ENCODE results near the gene RFX2.
"Not testable (repeated sequence)": the region's sequence is repeated elsewhere in the genome, so short reads cannot be mapped to it uniquely, and the experiment has no call there.

The RFX2 gene

DNA sequence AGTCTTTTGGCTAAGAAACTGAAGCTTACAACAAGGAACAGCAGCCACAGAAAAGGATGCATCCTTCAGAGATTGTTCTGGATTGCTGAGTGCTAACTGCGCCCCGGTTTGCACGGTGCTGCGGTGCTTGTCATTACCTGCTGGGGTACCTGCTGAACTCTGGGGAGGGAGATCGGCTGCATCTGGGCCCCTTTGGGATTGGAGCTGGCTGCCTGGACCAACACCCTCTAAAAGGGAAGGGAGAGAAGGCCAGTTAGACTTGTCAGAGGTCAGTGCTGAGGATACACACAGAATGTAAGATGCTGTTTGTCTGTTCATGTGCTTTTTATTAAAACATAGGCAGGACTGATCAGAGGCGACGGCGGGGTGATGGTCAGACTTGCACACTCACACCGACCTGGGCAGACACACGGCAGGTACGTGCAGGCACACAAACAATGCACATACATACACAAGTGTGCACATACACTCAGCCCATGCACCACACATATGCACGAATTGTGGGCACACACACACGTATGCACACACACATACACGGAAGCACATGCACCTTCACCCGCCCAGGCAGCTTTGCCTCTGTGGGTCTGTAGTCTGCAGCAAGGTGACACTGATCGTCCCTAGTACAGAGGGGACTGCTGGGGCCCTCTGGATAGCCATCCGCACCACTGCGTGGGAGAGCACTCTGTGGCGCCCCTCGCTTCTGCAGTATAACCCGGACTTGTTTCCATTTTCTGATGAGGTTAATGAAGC is 66.1 kb downstream of the RFX2 start:
- no peak overlapping the region for H3K27ac Mint-ChIP-seq
- ATAC-seq: no peak
- no peak for DNase-seq
- no peaks in the 10 kb centered on the region for H3K9me3 Mint-ChIP-seq
- H3K4me3 Mint-ChIP-seq: no peak overlapping the region
- no peaks in the 10 kb centered on the region for H3K27me3 Mint-ChIP-seq
- peaks cover 13% of the 10 kb centered on the region for H3K4me1 Mint-ChIP-seq

DNA sequence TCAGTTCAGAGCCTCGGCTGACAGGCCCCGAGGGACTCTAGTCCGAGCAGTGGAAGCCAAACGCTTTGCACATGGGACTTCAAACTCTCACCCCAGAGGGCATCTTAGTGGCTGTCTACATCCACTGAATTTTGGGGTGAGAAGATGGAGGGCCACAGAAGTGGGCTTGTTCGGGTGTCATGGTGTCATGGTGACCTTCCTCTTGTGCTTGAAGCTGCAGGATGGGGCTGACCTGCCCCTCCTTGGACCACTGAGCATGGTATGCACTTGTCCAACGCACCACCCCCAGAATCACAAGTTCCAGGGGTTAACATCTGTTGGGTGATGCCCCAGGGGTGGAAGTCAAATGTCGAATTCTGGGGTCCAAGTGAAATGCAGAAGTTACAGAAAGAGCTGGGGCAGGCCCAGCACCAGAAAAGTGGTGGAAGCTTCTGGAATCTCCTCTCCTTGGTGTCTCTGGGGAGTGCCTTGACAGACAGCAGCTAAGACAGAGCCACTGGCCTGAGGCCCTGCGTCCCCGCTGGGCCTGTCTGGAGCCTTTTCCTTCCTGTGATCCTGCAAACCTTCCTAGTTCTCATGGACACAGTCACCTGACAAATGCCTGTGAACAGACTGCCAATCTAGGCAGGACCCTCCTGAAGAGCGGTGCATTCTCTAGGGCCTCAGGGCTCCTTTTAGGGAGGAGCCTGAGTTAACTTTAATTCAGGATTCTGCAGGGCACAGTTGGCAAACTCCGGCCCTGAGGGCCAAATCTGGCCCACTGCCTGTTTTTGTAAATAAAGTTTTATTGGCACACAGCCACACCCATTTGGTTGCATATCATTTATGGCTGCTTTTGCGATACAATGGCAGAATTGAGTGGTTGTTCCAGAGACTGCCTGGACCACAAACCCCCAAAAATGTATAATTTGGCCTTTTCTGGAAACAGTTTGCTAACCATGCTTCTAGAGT is 67.2 kb downstream of the RFX2 start:
- ATAC-seq: no peak
- Mint-ChIP-seq H3K27me3 (no peaks in the 10 kb centered on the region), H3K4me3 (no peak overlapping the region), H3K27ac (peak overlapping the region; percentile 14 to 63), H3K4me1 (peaks cover 19% of the 10 kb centered on the region), H3K9me3 (no peaks in the 10 kb centered on the region)
- DNase-seq: no peak

DNA sequence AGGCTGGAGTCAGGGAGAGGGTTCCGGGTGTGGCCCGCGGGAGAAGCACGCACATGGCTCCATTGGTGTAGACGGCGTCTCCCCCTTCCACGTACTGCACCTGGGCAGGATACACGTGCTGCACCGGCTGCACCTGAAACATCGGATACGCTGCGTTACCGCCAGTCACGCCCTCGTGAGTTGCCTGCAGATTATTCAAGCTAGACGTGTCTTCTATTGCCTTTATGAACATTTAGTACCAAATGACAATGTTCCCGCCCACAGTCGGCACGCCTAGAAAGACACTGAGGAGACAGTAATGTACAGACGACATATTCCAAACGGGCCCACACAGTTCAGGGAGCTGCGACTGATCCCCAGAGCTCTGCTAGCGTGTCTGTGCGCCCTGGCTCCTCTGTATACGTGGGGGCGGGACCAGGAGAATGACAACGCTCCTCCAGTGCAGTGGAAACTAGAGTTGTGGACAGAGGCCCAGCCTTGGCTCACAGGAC is 68.3 kb downstream of the RFX2 start:
- no peak for ATAC-seq
- DNase-seq: no peak
- Mint-ChIP-seq H3K9me3 (no peaks in the 10 kb centered on the region), H3K27ac (no peak overlapping the region), H3K4me1 (peaks cover 23% of the 10 kb centered on the region), H3K4me3 (no peak overlapping the region), H3K27me3 (no peaks in the 10 kb centered on the region)

DNA sequence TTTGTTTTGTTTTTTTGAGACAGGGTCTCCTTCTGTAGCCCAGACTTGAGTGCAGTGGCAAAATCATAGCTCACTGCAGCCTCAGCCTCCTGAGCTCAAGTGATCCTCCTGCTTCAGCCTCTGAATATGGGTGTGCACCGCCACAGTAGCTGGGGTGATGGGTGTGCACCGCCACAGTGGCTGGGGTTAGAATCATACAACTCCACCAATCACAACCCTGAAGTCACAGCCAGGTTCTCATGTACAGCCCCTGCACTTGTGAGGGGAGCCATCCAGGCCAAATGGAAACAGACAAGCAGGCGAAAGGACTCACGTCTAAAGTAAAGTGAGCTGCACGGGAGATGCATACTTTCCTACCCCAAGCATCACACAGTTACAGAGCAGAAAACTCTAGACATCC is 69.2 kb downstream of the RFX2 start:
- DNase-seq (no peak), ATAC-seq (no peak)
- Mint-ChIP-seq H3K9me3 (no peaks in the 10 kb centered on the region), H3K27me3 (no peaks in the 10 kb centered on the region), H3K4me1 (peaks cover 23% of the 10 kb centered on the region), H3K27ac (no peak overlapping the region), H3K4me3 (no peak overlapping the region)

DNA sequence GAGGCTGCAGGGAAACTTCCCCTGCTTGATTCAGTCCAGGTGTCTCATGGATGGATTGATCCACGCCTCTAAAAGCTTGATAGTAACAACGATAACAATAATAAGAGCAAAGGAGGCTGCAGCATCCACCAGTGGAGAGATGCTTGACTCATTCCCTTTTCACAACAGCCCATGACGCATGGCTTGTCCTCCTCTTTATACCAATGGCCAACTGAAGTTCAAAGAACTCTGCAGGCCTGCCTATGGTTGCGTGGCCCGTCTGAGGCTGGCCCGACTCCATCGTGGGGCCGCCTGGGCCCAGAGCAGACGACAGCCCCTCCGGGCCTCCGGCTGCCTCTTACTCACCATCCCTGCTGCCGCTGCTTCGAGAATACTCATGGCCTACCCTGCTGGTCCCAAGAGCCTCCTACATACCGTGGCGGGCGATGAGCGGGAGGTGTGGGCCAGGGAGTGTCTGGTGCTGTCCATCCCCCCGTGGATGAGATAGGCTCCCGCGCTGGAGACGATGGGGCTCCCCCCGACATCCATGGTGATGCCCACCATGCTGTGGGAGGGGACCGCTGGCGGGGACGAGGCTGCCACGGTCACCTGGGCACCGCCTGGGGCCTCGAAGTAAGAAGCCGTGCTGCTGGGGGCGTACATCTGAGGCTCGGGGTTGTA is 70.6 kb downstream of the RFX2 start:
- H3K27ac Mint-ChIP-seq: no peak overlapping the region
- no peak for ATAC-seq

DNA sequence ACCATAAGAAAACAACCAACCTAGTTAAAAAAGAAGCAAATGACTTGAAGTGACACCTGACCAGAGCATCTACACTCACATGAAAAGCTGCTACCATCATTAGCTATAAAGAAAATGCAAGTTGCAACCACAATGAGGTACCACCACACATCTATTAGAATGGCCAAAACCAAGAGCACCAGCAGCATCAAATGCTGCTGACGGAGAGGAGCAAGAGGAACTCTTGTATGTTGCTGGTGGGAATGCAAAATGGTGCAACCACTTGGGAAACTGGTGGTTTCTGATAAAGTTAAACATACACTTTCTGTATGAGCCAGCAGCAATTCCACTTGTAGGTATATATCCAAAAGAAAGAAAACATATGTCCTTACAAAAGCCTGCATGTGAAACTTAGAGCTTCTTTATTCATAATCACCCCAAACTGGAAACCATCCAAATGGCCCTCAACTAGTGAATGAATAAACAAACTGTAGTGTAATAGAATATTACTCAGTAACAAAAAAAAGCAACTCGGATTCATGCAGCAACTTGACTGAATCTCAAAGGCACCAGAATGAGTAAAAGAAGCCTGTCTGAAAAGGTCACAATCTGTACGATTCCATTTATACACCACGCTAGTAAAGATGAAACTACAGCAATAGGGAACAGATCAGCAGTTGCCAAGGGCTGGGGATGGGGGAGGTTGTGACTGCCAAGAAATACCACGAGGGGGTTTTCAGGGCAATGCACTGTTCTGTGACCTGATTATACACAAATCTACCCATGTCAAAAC is 71.5 kb downstream of the RFX2 start:
- H3K9me3 Mint-ChIP-seq: no peaks in the 10 kb centered on the region
- no peaks in the 10 kb centered on the region for H3K27me3 Mint-ChIP-seq
- H3K27ac Mint-ChIP-seq: peak overlapping the region; percentile 52 to 71
- H3K4me1 Mint-ChIP-seq: peaks cover 23% of the 10 kb centered on the region
- peak; percentile 33 to 59 for DNase-seq
- peak; percentile 96 for ATAC-seq
- peak overlapping the region in 1 of 2 donors; percentile 7 for H3K4me3 Mint-ChIP-seq

More for the DNA sequence above, 70.6 kb downstream of the RFX2 start:
- no peak overlapping the region for H3K4me3 Mint-ChIP-seq
- H3K27me3 Mint-ChIP-seq: no peaks in the 10 kb centered on the region
- DNase-seq: no peak
- H3K9me3 Mint-ChIP-seq: no peaks in the 10 kb centered on the region
- peaks cover 23% of the 10 kb centered on the region for H3K4me1 Mint-ChIP-seq

DNA sequence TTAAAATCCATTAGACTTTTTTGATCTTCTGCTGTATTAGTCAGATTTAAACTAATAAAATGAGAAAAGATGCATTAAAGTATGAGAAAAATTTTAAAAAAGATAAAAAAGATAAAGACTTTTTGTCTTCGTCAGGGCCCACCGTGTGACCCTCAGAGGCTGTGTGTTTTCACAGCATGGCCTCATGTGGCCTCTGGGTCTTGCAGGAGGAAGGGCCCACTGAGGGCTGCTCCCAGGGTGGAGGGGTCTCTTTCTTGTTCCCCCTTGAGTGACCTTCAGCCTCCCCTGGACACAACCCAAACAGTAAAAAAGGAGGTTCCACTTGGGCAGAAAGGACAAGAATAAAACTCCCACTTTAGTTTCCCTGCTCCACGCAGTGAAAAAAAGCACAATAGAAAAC is 75.3 kb downstream of the RFX2 start:
- ATAC-seq (no peak), DNase-seq (no peak)
- H3K4me1 Mint-ChIP-seq: peaks cover 26% of the 10 kb centered on the region
- H3K27me3 Mint-ChIP-seq: no peaks in the 10 kb centered on the region
- H3K9me3 Mint-ChIP-seq: no peaks in the 10 kb centered on the region
- H3K4me3 Mint-ChIP-seq: no peak overlapping the region
- H3K27ac Mint-ChIP-seq: peak overlapping the region in 1 of 2 donors; percentile 22

DNA sequence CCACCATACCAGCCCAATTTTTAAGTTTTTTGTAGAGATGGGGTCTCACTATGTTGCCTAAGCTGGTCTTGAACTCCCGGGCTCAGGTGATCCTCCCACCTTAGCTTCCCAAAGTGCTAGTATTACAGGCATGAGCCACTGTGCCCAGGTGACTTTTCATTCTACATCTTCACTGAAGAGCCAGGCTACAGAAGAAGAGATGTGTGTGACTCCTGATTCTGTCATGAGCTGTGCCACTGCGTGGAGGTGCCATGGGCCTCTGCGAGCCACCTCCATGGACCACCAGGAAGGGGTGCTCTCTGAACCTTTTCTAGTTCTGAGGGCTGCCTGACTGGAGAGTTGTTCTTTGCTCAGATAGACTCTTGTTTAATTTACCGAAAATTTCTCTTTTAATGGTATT is 75.8 kb downstream of the RFX2 start:
- Mint-ChIP-seq H3K9me3 (no peaks in the 10 kb centered on the region), H3K4me1 (peaks cover 27% of the 10 kb centered on the region), H3K27me3 (no peaks in the 10 kb centered on the region), H3K4me3 (no peak overlapping the region), H3K27ac (peak overlapping the region in 1 of 2 donors; percentile 72)
- DNase-seq: no peak
- ATAC-seq: no peak

DNA sequence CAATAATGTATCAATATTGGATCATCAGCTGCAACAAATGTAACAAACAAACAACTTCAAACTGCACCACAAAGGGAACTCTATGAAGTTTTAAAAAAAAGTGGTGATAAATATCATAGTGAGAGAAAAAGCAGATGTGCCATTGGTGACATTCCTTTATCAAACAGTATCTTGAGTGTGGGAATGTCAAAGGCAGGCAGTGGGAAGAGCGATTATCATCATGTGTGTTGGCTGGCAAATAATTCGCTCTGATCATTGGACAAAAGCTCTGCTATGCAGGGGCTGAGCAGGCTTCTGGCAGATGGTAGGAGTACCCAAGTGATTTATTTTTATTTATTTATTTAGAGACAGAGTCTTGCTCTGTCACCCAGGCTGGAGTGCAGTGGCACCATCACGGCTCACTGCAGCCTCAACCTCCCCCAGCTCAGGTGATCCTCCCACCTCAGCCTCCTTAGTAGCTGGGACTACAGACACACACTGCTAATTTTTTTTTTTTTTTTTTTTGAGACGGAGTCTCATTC is 76.5 kb downstream of the RFX2 start:
- no peaks in the 10 kb centered on the region for H3K9me3 Mint-ChIP-seq
- H3K4me1 Mint-ChIP-seq: peaks cover 21% of the 10 kb centered on the region
- H3K27ac Mint-ChIP-seq: no peak overlapping the region
- H3K4me3 Mint-ChIP-seq: no peak overlapping the region
- DNase-seq (no peak), ATAC-seq (no peak)
- H3K27me3 Mint-ChIP-seq: no peaks in the 10 kb centered on the region

DNA sequence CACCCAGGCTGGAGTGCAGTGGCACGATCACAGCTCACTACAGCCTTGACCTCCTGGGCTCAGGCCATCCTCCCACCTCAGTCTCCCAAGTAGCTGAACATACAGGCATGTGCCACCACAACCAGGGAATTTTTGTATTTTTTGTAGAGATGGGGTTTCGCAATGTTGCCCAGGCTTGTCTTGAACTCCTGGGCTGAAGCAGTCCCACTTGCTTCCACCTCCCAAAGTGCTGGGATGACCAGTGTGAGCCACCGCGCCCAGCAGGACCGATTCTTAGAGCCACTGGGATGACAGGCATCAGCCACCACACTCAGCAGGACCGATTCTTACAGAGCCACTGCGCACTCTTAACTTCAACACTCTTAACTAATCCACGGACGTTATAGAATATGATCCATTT is 77.5 kb downstream of the RFX2 start:
- Mint-ChIP-seq H3K27ac (no peak overlapping the region), H3K9me3 (no peaks in the 10 kb centered on the region), H3K4me3 (no peak overlapping the region), H3K4me1 (peaks cover 11% of the 10 kb centered on the region), H3K27me3 (no peaks in the 10 kb centered on the region)
- no peak for ATAC-seq
- no peak for DNase-seq

DNA sequence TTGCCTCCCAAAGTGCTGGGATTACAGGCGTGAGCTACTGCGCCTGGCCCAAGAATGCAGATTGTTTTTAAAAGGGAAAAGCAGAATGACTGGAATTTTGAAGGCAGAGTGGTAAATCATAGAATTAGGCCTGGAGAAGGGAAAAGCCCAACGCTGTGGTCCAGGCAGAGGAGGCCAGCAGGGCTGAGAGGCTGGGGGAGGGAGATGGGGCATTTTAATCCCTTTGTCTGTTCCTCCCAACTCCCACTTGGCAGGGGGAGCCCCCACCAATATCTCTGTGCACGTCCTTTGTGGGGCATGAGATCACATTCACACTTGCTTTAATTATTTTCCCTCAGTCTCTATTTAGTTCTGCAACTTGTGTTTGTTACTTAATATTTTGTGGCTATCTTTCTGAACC is 77.9 kb downstream of the RFX2 start:
- H3K27ac Mint-ChIP-seq: no peak overlapping the region
- peaks cover 10% of the 10 kb centered on the region for H3K4me1 Mint-ChIP-seq
- ATAC-seq (no peak), DNase-seq (no peak)
- no peaks in the 10 kb centered on the region for H3K27me3 Mint-ChIP-seq
- H3K9me3 Mint-ChIP-seq: no peaks in the 10 kb centered on the region
- H3K4me3 Mint-ChIP-seq: no peak overlapping the region

DNA sequence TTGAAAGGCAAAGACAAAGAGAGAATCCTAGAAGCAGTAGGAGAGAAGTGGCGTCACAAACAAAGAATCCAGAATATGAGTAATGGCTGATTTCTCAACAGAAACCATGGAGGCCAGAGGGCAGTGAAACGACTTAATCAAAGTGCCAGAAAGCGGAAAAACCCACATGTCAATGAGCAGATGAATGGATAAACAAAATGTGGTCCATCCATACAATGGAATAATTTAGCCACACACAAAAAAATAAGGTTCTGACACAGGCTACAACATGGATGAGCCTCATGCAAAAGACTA is 80.1 kb downstream of the RFX2 start:
- H3K27me3 Mint-ChIP-seq: no peaks in the 10 kb centered on the region
- ATAC-seq (no peak), DNase-seq (no peak)
- peaks cover 10% of the 10 kb centered on the region for H3K4me1 Mint-ChIP-seq
- H3K9me3 Mint-ChIP-seq: no peaks in the 10 kb centered on the region
- no peak overlapping the region for H3K27ac Mint-ChIP-seq
- no peak overlapping the region for H3K4me3 Mint-ChIP-seq

DNA sequence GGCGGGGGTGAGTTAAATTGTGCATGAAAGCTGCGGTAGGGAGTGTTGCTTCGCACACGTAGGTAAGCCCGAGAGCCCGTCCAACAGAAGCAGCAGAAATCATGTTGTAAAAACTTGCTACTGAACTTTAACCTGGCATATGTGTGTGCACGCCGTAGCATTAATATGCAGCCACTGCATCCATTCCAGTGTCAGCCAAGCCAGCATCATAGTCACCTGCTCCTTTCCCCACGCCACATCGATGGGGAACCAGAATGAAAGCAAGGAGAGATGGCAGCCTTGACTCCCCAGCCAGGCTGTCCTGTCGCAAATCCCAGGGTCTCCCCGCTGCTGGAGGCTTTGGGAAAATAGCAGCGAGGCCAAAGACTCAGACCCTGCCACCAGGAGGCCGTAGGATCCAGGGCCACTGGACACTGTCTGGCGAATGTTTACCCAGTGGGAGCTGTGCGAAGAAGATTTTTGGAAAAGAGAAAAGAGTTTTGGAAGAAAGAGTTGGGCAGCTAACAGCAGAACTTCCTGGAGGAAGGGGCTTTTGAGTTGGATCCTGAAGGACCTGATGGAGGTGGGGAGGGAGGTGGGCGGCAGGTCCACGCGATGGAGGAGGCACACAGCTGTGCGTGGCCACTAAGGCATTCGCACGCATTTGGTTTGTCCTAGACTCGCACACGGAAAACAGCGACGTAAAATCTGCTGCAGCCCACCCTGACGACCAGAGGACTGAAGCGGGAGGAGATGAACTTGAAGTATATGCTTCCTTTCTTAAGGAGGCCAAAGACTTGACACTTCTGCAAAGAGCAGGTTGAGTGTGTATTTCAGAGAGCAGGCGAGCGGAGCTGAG is 83.7 kb downstream of the RFX2 start:
- peak overlapping the region; percentile 61 to 79 for H3K27ac Mint-ChIP-seq
- no peaks in the 10 kb centered on the region for H3K9me3 Mint-ChIP-seq
- no peaks in the 10 kb centered on the region for H3K27me3 Mint-ChIP-seq
- DNase-seq: no peak
- peaks cover 22% of the 10 kb centered on the region for H3K4me1 Mint-ChIP-seq
- no peak overlapping the region for H3K4me3 Mint-ChIP-seq
- no peak for ATAC-seq

DNA sequence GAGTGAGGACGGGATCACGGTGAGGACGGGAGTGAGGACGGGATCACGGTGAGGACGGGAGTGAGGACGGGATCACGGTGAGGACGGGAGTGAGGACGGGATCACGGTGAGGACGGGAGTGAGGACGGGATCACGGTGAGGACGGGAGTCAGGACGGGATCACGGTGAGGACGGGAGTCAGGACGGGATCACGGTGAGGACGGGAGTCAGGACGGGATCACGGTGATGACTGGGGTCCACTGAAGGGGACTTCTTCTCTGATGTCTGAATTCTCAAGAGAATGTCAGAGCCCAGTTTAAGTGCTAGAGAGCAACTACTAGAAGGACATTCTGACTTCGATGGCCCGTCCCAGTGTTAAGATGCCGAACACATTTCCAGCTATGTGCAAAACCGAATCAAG is 85.5 kb downstream of the RFX2 start:
- H3K27ac Mint-ChIP-seq, DNase-seq, ATAC-seq, H3K27me3 Mint-ChIP-seq, H3K9me3 Mint-ChIP-seq, H3K4me3 Mint-ChIP-seq: not testable (repeated sequence)
- peaks cover 21% of the 10 kb centered on the region for H3K4me1 Mint-ChIP-seq

Data from stimulated activated naive CD8-positive, alpha-beta T cell treated with anti-CD3 and anti-CD28 coated beads, Interleukin-15, amount 100 ng/mL, for 72 hours (primary cell).